ENCODE data around the gene EMCN.

DNA sequence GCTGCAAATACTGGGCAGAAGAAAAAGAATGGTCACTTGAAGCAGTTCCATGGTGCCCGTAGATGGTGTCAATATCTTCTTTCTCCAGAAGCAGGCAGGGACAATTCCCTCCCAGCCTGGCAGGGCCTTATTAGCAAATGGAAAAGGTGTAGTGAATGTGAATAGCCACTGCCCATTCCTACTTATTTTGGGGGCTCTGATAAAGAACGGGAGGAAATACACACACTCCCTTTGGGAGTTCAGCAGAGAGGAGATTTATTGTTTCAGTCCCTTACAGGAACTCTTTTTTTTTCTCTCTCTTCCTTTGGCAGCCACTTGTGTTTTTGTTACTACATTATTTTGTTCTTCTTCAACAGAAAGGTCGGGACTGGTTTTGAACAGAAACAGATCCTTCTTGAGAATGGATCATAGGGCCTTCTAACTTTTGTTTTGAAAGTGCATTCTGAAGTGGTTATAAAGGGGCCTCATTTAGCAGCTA is at the start of gene EMCN:
- no peak for TF ChIP-seq POLR2AphosphoS5 (IDR thresholded peaks at IDR 0.05)
- TF ChIP-seq, protein P1, sequence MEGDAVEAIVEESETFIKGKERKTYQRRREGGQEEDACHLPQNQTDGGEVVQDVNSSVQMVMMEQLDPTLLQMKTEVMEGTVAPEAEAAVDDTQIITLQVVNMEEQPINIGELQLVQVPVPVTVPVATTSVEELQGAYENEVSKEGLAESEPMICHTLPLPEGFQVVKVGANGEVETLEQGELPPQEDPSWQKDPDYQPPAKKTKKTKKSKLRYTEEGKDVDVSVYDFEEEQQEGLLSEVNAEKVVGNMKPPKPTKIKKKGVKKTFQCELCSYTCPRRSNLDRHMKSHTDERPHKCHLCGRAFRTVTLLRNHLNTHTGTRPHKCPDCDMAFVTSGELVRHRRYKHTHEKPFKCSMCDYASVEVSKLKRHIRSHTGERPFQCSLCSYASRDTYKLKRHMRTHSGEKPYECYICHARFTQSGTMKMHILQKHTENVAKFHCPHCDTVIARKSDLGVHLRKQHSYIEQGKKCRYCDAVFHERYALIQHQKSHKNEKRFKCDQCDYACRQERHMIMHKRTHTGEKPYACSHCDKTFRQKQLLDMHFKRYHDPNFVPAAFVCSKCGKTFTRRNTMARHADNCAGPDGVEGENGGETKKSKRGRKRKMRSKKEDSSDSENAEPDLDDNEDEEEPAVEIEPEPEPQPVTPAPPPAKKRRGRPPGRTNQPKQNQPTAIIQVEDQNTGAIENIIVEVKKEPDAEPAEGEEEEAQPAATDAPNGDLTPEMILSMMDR (IDR thresholded peaks at IDR 0.05 in 8 of 11, conservative IDR thresholded peaks at IDR 0.05 in 3 of 11) = no peak

Measured in spleen (tissue), 7 donors.